ENCODE measurements around the gene ABCF3.

DNA sequence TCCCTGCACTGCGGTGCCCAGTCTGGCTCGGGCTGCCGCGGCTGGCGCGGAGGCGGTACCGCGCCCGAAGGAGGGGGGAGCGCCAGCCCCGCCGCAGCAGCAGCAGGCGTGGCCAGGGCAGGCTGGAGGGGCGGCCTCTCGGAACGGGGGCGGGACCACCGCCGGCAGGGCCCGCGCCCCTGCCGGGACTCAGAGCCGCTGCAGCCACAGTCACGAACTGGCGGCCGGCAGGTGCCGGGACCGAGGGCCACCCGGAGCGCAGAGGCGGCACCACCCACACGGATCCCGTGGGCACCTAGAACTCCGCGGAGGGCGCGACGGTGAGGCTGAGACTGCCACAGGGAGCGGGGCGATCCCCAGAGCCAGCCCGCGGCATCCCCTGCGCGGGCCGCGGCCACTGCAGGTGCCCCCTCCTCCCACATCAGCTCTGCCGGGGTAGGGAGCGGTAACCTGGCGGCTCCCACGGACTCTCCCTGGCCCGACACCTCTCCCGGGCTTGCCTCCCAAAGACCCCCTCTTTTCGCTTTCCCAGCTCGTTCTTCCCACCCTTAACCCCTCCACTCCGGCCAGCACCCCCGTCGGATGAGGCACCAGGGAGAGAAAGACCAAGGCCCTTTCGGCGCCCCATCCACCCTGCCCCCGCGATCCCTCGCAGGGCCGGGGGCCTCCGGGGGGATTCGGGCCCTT, 43.5 kb downstream of the ABCF3 start, which contains the start of gene VWA5B2:
- TF ChIP-seq POLR2A (IDR thresholded peaks at IDR 0.05; ENCODE audit: low read length) (no peak), GATA1 (IDR thresholded peaks at IDR 0.05; ENCODE audit: low read depth, low read length) (no peak)
